T-helper 2 cell treated with Interferon-gamma antibody and Interleukin-4, amounts not matched to agents 5 μg/mL and 100 μg/mL, for 36 hours (primary cell): ENCODE measurements around the gene GPR32.
"Not testable (repeated sequence)": the region's sequence is repeated elsewhere in the genome, so short reads cannot be mapped to it uniquely, and the experiment has no call there.

Experiments used
- DNase-seq: peaks from one replicate; pipeline ENCODE4 v3.0.0; 2021; ENCODE audit warnings: low spot score
- H3K27ac Mint-ChIP-seq: one replicate; pipeline ENCODE4 v1.8.0; 2021; ENCODE audit warnings: mild to moderate bottlenecking, mixed read lengths
- H3K27me3 Mint-ChIP-seq: one replicate; pipeline ENCODE4 v1.8.0; 2021; ENCODE audit warnings: low read depth, mixed read lengths
- H3K36me3 Mint-ChIP-seq: one replicate; pipeline ENCODE4 v1.8.0; 2021; ENCODE audit warnings: low read depth, mixed read lengths
- H3K4me1 Mint-ChIP-seq: one replicate; pipeline ENCODE4 v1.8.0; 2021; ENCODE audit warnings: low read depth, mixed read lengths
- H3K4me3 Mint-ChIP-seq: one replicate; pipeline ENCODE4 v1.8.0; 2022; ENCODE audit warnings: mild to moderate bottlenecking, moderate library complexity, mixed read lengths
- H3K9me3 Mint-ChIP-seq: one replicate; pipeline ENCODE4 v1.8.0; 2021; ENCODE audit warnings: mixed read lengths

Gene GPR32

GRCh38 chr19:50779504-50780457 lies 9.5 kb downstream of the GPR32 start:
- Mint-ChIP-seq H3K4me3 (no peak overlapping the region), H3K27me3 (peaks cover 51% of the 10 kb centered on the region)

GRCh38 chr19:50780753-50781435 lies 10.6 kb downstream of the GPR32 start:
- Mint-ChIP-seq H3K27ac (no peak overlapping the region), H3K4me3 (no peak overlapping the region), H3K27me3 (peaks cover 51% of the 10 kb centered on the region), H3K9me3 (no peaks in the 10 kb centered on the region), H3K36me3 (no peaks in the 10 kb centered on the region), H3K4me1 (peaks cover 1% of the 10 kb centered on the region)
- no peak for DNase-seq

More at GRCh38 chr19:50779504-50780457, 9.5 kb downstream of the GPR32 start:
- Mint-ChIP-seq H3K4me1 (peaks cover 1% of the 10 kb centered on the region), H3K36me3 (no peaks in the 10 kb centered on the region), H3K9me3 (no peaks in the 10 kb centered on the region), H3K27ac (no peak overlapping the region)
- no peak for DNase-seq

- not testable (repeated sequence) for DNase-seq, H3K9me3 Mint-ChIP-seq, H3K36me3 Mint-ChIP-seq, H3K4me3 Mint-ChIP-seq, H3K4me1 Mint-ChIP-seq, H3K27ac Mint-ChIP-seq
- peaks cover 30% of the 10 kb centered on the region for H3K27me3 Mint-ChIP-seq
Measured at GRCh38 chr19:50783848-50784152, 13.5 kb downstream of the GPR32 start.

GRCh38 chr19:50784710-50785109 lies 14.4 kb downstream of the GPR32 start:
- H3K36me3 Mint-ChIP-seq: no peaks in the 10 kb centered on the region
- no peaks in the 10 kb centered on the region for H3K4me1 Mint-ChIP-seq
- no peak for DNase-seq
- no peak overlapping the region for H3K4me3 Mint-ChIP-seq
- H3K9me3 Mint-ChIP-seq: no peaks in the 10 kb centered on the region
- H3K27ac Mint-ChIP-seq: no peak overlapping the region
- peaks cover 21% of the 10 kb centered on the region for H3K27me3 Mint-ChIP-seq

- H3K4me3 Mint-ChIP-seq: no peak overlapping the region
- no peaks in the 10 kb centered on the region for H3K36me3 Mint-ChIP-seq
- peaks cover 14% of the 10 kb centered on the region for H3K27me3 Mint-ChIP-seq
- no peak overlapping the region for H3K27ac Mint-ChIP-seq
- DNase-seq: no peak
- no peaks in the 10 kb centered on the region for H3K4me1 Mint-ChIP-seq
- no peaks in the 10 kb centered on the region for H3K9me3 Mint-ChIP-seq
Measured at GRCh38 chr19:50785329-50785728, 15.1 kb downstream of the GPR32 start.

GRCh38 chr19:50790396-50790795 lies 20.1 kb downstream of the GPR32 start, which contains the start of gene ACP4:
ACP4 (plus strand) TSS chr19:50790415; CDS start chr19:50790415, 0 bp downstream.
- H3K4me1 Mint-ChIP-seq: peaks cover 4% of the 10 kb centered on the region
- no peaks in the 10 kb centered on the region for H3K9me3 Mint-ChIP-seq
- H3K4me3 Mint-ChIP-seq: no peak within 1 kb of the TSS
- H3K36me3 Mint-ChIP-seq: peaks cover 3% of the 10 kb centered on the region
- H3K27me3 Mint-ChIP-seq: no peaks in the 10 kb centered on the region
- no peak for DNase-seq
- H3K27ac Mint-ChIP-seq: peak within 1 kb of the TSS; percentile 10

- no peak overlapping the region for H3K4me3 Mint-ChIP-seq
- H3K27me3 Mint-ChIP-seq: no peaks in the 10 kb centered on the region
- H3K27ac Mint-ChIP-seq: peak overlapping the region; percentile 10
- H3K36me3 Mint-ChIP-seq: peaks cover 5% of the 10 kb centered on the region
- no peak for DNase-seq
- H3K4me1 Mint-ChIP-seq: peaks cover 4% of the 10 kb centered on the region
- no peaks in the 10 kb centered on the region for H3K9me3 Mint-ChIP-seq
Measured at GRCh38 chr19:50790922-50791467, 20.7 kb downstream of the GPR32 start.

- Mint-ChIP-seq H3K4me1 (peaks cover 4% of the 10 kb centered on the region), H3K27ac (no peak overlapping the region), H3K4me3 (no peak overlapping the region), H3K36me3 (peaks cover 5% of the 10 kb centered on the region), H3K9me3 (no peaks in the 10 kb centered on the region), H3K27me3 (no peaks in the 10 kb centered on the region)
- no peak for DNase-seq
Measured at GRCh38 chr19:50791594-50792271, 21.5 kb downstream of the GPR32 start.

- Mint-ChIP-seq H3K4me3 (no peak overlapping the region), H3K27ac (no peak overlapping the region), H3K4me1 (peaks cover 4% of the 10 kb centered on the region), H3K36me3 (peaks cover 10% of the 10 kb centered on the region), H3K9me3 (no peaks in the 10 kb centered on the region), H3K27me3 (no peaks in the 10 kb centered on the region)
- no peak for DNase-seq
Measured at GRCh38 chr19:50792272-50793250, 22.3 kb downstream of the GPR32 start.

- H3K27me3 Mint-ChIP-seq: no peaks in the 10 kb centered on the region
- H3K4me3 Mint-ChIP-seq: no peak overlapping the region
- peaks cover 4% of the 10 kb centered on the region for H3K4me1 Mint-ChIP-seq
- H3K9me3 Mint-ChIP-seq: no peaks in the 10 kb centered on the region
- H3K27ac Mint-ChIP-seq: no peak overlapping the region
- DNase-seq: no peak
- H3K36me3 Mint-ChIP-seq: peaks cover 18% of the 10 kb centered on the region
Measured at GRCh38 chr19:50793558-50794065, 23.3 kb downstream of the GPR32 start.

GRCh38 chr19:50794074-50794875 lies 24.0 kb downstream of the GPR32 start:
- Mint-ChIP-seq H3K27ac (no peak overlapping the region), H3K4me1 (peaks cover 4% of the 10 kb centered on the region), H3K36me3 (peaks cover 18% of the 10 kb centered on the region), H3K9me3 (no peaks in the 10 kb centered on the region), H3K27me3 (no peaks in the 10 kb centered on the region), H3K4me3 (no peak overlapping the region)
- DNase-seq: no peak

GRCh38 chr19:50794876-50795663 lies 24.8 kb downstream of the GPR32 start:
- no peak for DNase-seq
- H3K4me3 Mint-ChIP-seq: no peak overlapping the region
- H3K4me1 Mint-ChIP-seq: peaks cover 5% of the 10 kb centered on the region
- no peaks in the 10 kb centered on the region for H3K9me3 Mint-ChIP-seq
- peaks cover 23% of the 10 kb centered on the region for H3K36me3 Mint-ChIP-seq
- no peak overlapping the region for H3K27ac Mint-ChIP-seq
- H3K27me3 Mint-ChIP-seq: no peaks in the 10 kb centered on the region
